NCI-H1694 treated with DMSO at 0.1 percent for 48 hours (cell line): ENCODE results near the gene SYTL2.

ENCODE experiments used
- DNase-seq: peaks from one replicate; lab custom pipeline; 2025; lab: John Stamatoyannopoulos, UW

SYTL2 gene

GRCh38 chr11:85652786-85653447, 158.0 kb downstream of the SYTL2 start:
- DNase-seq: no peak

GRCh38 chr11:85651118-85651517, 159.8 kb downstream of the SYTL2 start:
- DNase-seq: no peak

GRCh38 chr11:85647604-85648299, 163.2 kb downstream of the SYTL2 start, which contains the start of gene TMEM126A:
Gene TMEM126A (plus strand): TSS chr11:85647967. CDS start chr11:85650256, 2,289 bp downstream.
- peak; percentile 37 for DNase-seq

- DNase-seq: no peak
Observed at GRCh38 chr11:85647078-85647477, 163.9 kb downstream of the SYTL2 start.
